GM19023 (cell line): ENCODE results near the gene ABCD4.
"Not testable (repeated sequence)": the region's sequence is repeated elsewhere in the genome, so short reads cannot be mapped to it uniquely, and the experiment has no call there.

Experiments used
- ATAC-seq: cut with Tn5 transposase; IDR thresholded peaks from one replicate; pipeline ENCODE4 v1.9.1; 2021; ENCODE audit warnings: mild to moderate bottlenecking, moderate library complexity; ENCODE audit not compliant: unreplicated experiment

ABCD4 gene

DNA sequence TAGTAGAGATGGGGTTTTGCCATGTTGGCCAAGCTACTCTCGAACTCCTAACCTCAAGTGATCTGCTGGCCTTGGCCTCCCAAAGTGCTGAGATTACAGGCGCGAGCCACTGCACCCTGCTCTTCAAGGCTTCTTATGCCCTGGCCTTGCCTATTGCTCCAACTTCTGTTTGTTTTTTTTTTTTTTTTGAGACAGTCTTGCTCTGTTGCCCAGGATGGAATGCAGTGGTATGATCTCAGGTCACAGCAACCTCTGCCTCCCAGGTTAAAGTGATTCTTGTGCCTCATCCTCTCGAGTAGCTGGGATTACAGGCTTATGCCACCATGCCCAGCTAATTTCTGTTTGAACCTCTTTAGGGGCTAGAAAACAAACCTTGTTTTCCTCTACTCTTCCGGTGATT is 6.0 kb upstream of the ABCD4 start:
- ATAC-seq, result no peak

DNA sequence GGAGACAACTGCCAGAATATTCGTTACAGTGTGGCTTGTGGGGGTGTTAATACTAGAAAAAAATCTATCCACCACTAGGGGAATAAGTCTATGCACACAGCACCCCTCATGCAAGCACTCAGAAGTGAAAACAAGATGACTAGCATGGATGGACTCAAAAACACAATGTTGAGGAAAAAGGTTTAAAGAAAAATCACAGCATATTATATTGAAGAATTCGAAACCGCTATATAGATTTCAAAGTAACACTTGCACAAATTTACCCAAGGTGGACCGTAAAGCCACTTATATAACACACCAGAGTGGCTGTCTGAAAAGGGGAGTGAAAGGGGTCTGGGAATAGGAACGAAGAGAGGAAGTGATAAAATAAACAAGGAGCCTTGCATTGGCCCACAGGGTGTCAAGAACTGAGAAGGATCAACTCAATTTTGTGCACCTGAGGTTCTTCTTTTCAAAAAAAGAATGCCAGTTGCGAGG is 544 bp downstream of the ABCD4 start:
- ATAC-seq, result peak; percentile 31

DNA sequence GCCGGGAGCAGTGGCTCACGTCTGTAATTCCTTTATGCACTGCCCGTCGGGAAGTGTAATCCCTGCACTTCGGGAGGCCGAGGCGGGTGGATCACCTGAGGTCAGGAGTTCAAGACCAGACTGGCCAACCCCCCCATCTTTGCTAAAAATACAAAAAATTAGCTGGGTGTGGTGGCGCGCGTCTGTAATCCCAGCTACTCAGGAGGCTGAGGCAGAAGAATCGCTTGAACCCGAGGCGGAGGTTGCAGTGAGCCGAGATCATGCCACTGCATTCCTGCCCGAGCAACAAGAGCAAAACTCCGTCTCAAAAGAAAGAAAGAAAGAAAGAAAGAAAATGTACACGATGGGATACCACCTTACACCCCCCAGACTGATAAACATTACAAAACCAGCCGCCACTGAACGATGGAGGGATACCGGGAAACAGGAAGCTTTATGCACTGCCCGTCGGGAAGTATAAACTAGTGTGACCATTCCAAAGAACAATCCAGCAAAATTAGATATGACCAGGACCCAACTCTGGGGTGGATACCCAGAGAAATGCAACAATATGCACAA is 1.1 kb downstream of the ABCD4 start:
- ATAC-seq, result no peak

DNA sequence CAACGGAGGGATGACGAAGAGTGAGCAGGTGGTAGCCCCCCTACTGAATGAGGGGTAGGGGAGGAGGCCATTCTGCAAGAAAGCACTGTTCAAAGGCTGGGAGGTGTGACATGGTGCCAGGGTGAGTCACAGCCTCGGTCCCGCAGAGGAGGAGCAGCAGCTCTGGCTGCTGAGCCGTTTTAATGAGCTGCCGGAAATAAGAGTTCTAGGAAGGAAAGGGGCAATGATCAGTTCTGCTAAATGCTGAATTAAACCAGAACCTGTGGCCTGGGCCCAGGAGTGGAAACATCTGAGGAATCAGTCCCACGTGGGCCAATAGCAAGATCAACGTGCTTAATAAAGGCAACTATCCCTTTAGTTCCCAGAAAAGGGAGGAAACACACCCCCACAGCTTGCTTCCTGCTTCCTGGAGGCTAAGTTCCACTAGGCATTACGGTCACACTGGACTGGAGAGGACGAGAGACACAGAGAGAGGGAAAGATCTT is 3.6 kb downstream of the ABCD4 start:
- no peak for ATAC-seq

DNA sequence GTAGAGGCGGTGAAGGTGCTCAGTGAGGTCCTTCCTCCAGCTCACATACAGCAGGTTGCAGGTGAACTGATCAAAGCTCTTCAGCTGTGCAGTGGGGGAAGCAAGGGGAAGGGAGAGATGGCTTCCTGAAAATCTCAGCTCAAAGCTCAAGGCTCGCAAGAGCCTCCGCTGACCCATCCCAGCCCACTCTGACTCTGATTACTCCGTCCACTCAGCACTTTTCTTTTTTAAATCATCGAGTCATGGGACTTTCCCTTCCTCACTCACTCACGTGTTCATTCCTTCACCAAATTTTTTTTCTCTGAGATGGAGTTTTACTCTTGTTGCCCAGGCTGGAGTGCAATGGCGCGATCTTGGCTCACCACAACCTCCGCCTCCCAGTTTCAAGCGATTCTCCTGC is 4.7 kb downstream of the ABCD4 start:
- no peak for ATAC-seq

DNA sequence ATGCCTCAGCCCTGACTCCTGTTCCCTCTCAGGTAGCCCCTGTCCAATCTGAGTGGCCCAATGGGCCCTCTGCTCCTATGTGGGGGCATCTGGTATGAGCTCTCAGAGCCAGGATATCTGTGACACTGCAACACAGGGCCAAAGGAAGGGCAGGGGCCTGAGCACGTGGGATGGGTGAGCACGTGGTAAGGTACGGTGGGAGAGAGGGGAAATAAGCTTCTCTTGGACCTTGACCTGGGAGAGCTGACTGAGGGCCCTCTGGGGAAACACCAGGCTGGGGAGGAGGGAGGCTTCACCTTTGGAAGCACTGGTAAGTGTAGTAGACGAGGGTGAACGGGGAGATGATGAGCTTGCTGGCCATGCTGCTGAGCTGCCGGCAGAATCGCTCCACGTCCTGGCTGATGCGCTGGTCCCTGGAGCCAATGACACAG is 6.7 kb downstream of the ABCD4 start:
- no peak for ATAC-seq

DNA sequence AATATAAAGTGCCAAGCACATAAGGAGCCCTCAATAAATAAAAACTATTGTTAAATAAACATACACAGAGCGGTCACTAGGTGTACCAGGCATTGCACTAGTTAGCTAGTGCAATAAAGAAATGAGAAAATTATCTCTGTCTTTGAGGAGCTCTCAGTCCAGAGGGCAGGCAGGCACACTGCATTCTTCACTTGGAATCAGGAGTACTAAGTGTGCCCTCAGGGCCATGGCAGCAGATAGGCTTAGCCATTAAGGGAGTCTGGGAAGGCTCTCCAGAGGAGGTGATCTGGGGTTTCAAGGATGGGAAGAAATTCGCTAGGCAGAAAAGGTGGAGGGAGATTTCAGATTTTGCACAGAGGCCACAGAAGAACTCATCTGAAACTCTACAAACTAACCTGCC is 9.1 kb downstream of the ABCD4 start:
- no peak for ATAC-seq

DNA sequence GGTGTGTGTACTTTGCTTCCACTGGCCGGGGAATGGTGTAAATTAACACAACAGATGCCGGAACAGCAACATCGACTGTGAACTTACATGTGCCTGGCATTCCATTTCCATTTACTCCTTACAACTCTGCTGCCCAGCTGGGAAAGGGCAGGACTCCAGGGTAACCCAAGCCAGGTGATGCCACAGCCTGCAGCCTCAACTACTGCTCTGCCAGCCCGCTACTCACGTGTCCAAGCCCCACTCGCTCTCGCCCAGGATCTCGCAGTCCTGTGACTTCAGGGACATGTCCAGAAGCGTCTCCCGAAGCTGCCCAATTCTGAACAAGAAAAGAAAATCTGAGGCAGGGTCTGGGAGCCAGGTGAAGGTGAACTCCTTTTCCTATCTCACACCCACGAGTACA is 10.7 kb downstream of the ABCD4 start:
- ATAC-seq, result no peak

DNA sequence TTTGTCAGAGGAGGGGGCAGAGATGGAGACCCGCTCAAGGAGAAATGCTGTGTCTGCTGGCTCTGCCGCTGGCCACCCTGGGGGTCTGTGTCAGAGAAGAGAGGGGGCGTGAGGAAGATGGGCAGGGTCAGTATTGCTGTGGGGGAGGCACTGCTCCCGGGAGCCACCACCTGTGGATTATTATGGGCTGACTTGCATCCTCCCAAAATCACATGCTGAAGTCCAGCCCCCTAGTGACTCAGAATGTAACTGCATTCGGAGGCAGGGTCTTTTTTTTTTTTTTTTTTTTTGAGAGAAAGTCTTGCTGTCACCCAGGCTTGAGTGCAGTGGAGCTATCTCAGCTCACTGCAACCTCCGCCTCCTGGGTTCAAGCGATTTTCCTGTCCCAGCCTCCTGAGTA is 12.3 kb downstream of the ABCD4 start:
- no peak for ATAC-seq

DNA sequence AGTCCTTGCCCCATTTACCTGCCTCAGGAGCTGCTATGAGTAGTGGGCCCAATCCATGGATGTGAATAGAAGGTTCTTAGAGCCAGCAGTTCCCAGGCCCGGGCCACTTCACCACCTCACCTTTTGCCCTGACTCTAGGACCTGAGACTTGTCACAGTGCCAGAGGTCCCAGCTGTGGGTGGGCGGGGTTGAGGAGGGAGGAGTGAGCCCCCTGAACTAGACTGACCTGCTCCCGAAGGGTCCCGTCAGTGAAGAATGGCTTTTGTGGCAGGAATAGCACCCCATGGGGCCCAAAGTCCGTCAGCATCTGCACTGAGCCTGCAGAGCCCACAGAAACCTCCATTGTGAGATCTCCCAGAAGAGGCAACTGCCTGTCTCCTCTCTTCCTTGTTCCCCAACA is 12.9 kb downstream of the ABCD4 start:
- no peak for ATAC-seq

DNA sequence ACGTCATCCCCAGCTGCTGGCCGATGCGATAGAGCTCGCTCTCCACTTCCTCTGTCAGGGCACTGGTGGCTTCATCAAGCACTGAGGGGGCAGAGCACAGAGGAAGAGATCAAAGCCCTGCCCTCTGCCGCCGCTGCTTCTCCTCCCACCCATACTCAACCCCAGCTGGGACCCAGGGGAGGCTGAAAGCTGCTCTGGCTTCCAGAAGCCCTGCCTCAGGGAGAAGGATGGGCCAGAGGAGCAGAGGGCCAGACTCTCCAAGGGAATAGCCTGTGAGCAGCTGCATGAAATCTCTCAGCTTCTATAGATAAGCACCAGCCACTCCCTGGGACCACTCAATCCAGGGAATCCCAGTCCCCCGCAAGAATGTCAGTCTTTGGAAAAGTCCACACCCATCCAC is 16.0 kb downstream of the ABCD4 start:
- ATAC-seq, result no peak

DNA sequence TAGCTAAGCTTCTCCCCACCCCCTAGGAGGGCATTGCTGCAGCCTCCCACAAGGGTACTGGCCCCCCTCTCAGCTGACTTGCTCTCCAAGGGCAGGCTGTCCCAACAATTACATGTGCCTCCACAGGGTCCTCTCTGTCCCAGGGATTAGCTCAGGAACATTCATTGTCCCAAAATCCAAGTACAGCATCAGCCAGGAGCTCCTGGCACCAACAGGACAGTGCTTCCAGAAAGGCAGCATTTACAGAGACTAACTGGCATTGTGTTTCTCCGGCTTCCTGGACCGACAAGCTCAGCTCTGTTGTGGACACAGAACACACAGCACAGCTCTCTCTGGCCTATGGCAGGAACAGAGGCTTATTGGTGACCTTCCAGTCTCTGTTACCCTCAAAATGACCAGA is 21.7 kb downstream of the ABCD4 start:
- no peak for ATAC-seq

DNA sequence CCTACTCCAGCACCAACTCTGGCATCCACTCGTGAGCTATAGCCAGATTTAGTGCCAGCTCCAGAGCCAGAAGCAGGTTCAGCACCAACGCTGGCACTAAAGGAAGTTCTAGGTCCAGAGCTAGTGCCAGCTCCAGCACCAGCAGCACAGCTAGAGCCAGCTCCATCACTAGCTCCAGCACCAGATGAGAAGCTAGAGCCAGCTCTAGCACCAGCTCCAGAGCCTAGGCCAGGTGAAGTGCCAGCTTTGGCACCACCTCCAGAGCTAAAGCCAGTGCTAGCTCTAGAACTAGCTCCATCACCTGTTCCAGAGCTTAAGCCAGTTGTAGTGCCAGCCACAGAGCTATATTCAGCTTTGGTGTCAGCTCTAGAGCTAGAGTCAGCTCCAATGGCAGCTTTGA is 24.7 kb downstream of the ABCD4 start:
- ATAC-seq, result no peak

DNA sequence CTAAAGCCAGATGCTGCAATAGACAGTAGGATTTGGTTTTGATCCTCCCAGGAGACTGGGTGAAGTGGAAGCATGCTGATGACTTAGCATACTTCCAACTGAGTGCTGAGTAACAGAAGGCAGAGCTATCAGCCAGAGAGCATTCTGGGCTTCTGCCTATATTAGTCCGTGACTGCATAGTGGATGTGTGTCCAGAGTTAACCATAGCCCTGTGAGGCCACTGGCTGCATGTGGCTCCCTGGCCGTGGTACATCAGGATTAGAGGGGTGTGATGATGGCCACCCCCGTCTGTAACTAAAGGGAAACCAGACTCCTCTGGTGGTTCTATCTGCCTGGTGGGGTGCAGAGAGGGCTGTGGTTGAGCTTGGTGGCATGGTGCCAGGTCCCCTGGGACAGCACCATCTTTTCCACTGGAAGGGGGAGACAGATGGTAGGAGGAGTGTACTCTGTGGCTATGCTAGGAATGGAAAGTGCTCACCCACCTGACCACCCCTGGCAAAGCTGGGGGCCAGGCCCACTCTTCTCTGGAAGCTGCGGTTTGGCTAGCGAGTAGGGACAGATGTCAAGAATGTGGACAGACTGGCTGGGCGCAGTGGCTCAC is 27.4 kb downstream of the ABCD4 start:
- ATAC-seq, result no peak

DNA sequence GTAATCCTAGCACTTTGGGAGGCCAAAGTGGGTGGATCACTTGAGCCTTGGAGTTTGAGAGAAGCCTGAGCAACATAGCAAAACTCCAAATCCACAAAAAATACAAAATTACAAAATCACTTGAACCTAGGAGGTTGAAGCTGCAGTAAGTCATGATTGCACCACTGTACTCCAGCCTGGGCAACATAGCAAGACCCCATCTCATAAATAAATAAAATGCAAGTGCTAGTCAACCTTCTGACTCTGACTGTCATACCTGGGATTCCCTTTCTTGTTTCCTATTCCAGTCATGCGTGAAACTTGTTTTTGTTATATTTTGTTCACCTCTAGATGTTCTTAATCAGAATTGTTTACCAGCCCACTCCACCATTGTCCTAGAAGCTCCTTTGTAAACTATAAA is 31.4 kb downstream of the ABCD4 start:
- no peak for ATAC-seq

DNA sequence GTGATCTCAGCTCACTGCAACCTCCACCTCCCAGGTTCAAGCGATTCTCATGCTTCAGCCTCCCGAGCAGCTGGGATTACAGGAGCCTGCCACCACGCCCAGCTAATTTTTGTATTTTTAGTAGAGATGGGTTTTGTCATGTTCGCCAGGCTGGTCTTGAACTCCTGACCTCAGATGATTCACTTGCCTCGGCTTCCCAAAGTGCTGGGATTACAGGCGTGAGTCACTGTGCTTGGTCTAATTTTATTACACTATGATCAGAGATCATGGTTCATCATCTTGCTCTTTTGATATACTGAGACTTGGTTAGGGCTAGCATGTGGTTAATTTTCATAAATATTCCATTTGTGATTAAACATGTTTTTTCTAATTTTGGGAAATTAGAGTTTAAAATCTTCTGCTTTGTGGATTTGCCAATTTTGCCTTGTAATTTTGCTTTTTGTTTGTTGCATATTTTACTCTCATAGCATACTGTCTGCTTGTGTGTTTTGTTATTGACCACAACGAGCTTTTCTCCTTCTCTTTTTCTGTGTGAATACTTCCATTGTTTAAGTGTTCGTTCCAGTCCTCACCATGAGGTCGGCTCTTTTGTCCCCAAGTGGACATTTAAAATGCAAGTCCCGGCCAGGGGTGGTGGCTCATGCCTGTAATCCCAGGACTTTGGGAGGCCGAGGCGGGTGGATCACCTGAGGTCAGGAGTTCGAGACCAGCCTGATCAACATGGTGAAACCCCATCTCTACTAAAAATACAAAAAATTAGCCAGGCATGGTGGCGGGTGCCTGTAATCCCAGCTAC is 32.2 kb downstream of the ABCD4 start:
- not testable (repeated sequence) for ATAC-seq

DNA sequence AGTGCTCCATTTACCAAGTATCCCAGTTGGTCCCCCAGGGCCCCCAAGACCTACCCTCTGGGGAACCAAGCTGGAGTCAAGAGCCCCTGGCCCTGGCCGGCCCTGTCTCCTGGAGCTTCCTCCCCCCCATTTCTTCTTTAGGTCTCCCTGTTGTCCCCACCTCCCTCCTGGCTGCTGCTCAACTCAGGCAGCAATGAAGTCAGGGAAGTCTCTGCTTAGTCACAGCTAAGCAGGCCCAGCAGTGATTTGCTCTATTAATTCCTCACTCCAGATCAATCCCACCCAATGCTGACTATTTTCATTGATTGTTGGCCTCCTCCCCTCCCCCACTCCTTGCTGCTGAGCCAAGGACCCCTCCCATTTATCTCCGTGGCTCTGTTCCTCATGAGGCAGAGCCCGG is 35.1 kb downstream of the ABCD4 start:
- no peak for ATAC-seq

DNA sequence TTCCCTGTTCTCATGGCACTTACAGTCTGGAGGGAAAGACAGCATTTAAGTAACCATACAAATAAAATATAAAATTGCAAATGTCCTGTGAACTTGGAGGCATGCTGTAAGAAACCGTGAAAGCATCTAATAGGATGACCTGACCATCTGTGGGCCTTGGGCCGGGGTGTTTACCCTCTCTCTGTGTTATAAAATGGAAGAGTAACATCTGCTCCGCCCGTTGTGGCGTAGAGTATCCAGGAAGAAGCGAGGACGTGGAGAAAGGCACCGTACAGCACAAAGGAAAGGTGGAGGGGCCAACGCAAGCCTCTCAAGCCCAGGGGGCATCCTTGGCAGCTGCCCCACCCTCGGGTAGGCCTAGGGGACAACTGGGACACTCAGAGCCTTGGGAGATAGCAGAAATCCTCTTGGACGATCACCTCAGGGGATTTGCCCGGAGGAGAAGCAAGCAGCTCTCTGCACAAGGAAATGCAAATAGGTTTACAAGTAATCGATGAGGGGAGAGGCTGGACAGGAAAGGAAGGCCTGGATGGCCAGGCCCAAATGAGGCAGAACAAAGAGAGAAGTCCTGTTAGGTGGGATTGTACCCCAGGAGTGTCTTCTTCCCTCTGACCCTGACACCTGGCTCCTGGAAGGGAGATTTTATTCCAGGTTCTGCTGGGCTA is 37.3 kb downstream of the ABCD4 start:
- no peak for ATAC-seq

DNA sequence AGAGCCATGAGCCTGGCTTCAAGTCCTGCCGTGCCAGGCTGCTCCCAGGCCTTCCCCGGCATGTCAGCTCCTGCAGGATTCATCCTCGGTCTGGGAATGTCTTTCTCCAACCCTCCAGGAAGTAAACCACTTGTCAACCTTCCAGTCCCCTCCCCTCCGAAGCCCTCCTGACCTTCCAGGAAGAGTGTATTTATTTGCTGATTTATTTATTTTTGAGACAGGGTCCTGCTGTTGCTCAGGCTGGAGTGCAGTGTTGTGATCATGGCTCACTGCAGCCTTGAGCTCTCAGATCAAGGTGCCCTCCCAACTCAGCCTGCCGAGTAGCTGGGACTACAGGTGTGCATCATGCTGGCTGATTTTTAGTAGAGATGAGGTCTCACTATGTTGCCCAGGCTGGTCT is 38.8 kb downstream of the ABCD4 start:
- no peak for ATAC-seq

DNA sequence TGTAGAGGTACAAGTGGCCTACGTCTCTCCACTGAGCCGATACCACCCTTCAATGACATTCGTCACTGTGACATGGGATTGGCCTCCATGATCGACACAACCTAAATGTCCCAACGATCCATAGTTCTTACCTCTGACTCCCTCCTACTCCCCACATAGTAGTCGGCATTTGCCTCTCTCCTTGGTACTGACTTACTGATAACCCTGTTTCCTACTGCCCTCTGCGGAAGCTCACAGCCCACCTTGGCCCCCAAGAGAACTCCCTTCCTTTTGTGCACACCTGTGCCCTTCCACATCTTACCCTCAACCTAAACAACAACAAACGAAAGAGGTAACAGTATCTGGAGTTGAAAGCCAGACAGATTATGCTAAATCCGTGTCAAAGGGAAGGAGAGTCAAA is 39.6 kb downstream of the ABCD4 start:
- ATAC-seq, result no peak

DNA sequence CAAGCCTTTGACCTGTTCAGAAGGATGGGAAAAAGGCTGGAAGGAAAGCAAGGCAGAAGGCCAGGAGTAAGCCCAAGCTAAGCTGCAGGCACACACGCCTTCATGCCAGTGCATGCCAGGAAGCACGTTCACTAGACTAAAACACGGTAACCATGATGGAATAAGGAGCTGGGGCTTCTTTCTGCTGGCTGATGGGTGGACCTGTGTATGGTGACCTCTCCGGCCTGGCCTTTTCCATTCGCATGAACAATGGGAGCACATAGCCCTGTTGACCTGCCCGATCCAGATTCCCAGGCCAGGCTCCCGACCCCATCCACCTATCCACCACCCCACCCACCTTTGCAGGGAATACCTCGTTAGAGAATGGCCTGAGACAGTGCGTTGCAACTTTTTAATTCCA is 40.7 kb downstream of the ABCD4 start:
- no peak for ATAC-seq

DNA sequence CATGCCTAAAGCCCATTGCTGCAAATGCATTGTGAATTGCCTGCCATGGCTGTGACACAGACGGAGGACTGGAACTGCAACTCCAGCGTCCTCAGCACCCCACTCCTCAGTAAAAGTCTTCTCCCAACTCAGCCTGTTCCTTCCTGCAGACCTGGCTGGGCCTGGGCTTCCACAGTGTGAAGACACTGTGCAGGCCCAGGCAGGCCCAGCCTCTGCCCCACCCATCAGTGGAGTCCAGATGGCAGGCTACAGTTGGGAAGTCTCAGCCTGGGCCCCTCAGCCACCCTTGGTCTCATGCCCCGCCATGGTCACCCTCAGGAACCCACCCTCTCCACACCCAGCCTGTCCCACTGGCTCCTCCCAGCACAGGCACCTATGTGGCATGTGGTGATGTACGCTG is 41.4 kb downstream of the ABCD4 start:
- ATAC-seq, result no peak
